GM12801 (cell line): ENCODE data around the gene OR52I1.

Experiments
- TF ChIP-seq, protein P1 (sequence below): IDR thresholded peaks from one replicate; pipeline ENCODE4 v1.5.1; 2011; ENCODE audit warnings: control low read depth; ENCODE audit not compliant: insufficient read length; ENCODE audit errors: extremely low read depth

Gene OR52I1

GRCh38 chr11:4565371-4565770 is 28.5 kb upstream of the OR52I1 start:
- TF ChIP-seq, protein P1, sequence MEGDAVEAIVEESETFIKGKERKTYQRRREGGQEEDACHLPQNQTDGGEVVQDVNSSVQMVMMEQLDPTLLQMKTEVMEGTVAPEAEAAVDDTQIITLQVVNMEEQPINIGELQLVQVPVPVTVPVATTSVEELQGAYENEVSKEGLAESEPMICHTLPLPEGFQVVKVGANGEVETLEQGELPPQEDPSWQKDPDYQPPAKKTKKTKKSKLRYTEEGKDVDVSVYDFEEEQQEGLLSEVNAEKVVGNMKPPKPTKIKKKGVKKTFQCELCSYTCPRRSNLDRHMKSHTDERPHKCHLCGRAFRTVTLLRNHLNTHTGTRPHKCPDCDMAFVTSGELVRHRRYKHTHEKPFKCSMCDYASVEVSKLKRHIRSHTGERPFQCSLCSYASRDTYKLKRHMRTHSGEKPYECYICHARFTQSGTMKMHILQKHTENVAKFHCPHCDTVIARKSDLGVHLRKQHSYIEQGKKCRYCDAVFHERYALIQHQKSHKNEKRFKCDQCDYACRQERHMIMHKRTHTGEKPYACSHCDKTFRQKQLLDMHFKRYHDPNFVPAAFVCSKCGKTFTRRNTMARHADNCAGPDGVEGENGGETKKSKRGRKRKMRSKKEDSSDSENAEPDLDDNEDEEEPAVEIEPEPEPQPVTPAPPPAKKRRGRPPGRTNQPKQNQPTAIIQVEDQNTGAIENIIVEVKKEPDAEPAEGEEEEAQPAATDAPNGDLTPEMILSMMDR, result no peak

DNA sequence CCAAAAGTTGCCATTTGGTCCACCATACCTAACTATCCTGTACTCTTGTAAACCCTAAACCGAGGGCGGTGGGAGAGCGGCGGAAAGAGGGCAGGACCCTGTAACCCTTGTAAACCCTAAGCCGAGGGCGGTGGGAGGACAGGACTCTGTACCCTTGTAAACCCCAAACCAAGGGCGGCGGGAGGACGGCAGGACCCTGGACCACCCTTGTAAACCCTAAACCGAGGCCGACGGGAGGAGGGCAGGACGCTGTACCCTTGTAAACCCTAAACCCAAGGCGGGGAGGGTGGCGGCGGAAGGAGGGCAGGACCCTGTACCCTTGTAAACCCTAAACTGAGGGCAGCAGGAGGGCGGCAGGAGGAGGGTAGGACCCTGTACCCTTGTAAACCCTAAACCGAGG is 24.8 kb upstream of the OR52I1 start:
- TF ChIP-seq, protein P1, result no peak

- TF ChIP-seq, protein P1, result no peak
Measured at GRCh38 chr11:4576880-4577279, 17.0 kb upstream of the OR52I1 start.

DNA sequence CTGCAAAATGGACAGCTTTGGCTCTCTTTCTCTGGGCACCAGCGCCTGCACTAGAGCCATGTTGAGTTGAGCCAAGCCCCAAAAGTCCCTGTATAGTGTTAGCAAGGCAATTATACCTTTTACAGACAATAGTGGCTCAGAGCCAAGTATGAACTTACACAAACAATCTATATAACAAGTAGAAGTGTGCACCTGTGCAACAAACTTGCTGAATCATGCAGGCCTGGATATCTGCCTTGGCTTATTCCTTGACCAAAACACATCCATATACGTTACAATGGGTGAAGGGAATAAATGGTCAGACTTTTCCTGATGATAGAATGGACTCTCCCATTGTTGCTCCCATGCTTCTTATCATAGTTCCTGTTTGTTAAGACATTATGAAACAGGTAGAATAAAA is 16.1 kb upstream of the OR52I1 start:
- TF ChIP-seq, protein P1, result no peak

- TF ChIP-seq, protein P1, result no peak
Measured at GRCh38 chr11:4578624-4579023, 15.2 kb upstream of the OR52I1 start.

- TF ChIP-seq, protein P1, result no peak
Measured at GRCh38 chr11:4580124-4580523, 13.7 kb upstream of the OR52I1 start.

- TF ChIP-seq, protein P1, result no peak
Measured at GRCh38 chr11:4581443-4581842, 12.4 kb upstream of the OR52I1 start, which contains the start of gene OR52I2. OR52I2 (plus strand) TSS chr11:4581743.

DNA sequence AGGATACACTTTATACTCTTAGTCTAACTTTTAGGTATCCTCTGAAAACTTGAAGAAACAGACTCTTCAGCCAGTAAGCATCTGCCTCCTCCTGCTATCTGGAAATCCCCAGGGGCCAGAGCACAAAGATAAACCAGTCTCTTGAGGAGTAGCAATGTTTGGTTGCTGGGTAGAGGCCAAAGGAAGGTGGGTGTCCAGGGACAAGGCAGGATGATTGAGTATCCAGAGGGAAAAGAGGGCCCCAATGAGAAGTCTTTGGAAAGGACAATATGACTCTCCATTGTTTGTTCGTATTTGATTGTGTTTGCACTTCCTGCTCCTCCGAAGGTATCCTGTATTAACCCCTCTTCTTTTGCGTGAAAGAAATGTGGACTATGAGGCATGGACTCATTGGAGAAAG is 4.8 kb upstream of the OR52I1 start:
- TF ChIP-seq, protein P1, result no peak
